ENCODE measurements around the gene C19orf38.
"Not testable (repeated sequence)": the region's sequence is repeated elsewhere in the genome, so short reads cannot be mapped to it uniquely, and the experiment has no call there.

Gene C19orf38

DNA sequence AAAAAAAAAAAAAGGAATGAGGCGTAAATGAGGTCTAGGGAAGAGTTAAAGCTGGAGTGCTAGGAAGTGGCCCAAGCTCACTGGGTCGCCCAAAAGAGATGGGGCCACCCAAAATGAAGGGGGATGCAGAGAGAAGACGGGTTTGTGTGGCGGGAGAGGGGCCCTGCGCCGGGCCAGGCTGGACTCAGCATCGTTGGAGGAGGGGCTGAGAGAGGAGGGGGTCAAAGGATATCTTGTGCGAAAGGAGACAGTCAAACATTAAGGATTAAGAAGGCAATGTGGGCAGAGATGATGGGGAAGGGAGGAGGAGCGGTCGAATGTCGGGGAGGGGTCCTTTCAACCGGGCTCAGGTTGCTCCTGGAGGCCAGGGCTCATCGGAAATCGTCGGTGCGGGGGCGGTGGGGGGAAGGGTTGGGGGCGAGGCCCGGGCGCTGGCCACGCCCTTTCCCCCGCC, 22.3 kb downstream of the C19orf38 start:
- no peak for DNase-seq (ENCODE audit: low read depth in 2 of 2)
- peak overlapping the region; percentile 46 to 48 for H3K4me3 ChIP-seq (replicated peaks in 1 of 2; ENCODE audit: low read depth in 2 of 2, low read length in 2 of 2)
- TF ChIP-seq, protein P1, sequence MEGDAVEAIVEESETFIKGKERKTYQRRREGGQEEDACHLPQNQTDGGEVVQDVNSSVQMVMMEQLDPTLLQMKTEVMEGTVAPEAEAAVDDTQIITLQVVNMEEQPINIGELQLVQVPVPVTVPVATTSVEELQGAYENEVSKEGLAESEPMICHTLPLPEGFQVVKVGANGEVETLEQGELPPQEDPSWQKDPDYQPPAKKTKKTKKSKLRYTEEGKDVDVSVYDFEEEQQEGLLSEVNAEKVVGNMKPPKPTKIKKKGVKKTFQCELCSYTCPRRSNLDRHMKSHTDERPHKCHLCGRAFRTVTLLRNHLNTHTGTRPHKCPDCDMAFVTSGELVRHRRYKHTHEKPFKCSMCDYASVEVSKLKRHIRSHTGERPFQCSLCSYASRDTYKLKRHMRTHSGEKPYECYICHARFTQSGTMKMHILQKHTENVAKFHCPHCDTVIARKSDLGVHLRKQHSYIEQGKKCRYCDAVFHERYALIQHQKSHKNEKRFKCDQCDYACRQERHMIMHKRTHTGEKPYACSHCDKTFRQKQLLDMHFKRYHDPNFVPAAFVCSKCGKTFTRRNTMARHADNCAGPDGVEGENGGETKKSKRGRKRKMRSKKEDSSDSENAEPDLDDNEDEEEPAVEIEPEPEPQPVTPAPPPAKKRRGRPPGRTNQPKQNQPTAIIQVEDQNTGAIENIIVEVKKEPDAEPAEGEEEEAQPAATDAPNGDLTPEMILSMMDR (IDR thresholded peaks at IDR 0.05; ENCODE audit: low read depth, low read length): no peak

DNA sequence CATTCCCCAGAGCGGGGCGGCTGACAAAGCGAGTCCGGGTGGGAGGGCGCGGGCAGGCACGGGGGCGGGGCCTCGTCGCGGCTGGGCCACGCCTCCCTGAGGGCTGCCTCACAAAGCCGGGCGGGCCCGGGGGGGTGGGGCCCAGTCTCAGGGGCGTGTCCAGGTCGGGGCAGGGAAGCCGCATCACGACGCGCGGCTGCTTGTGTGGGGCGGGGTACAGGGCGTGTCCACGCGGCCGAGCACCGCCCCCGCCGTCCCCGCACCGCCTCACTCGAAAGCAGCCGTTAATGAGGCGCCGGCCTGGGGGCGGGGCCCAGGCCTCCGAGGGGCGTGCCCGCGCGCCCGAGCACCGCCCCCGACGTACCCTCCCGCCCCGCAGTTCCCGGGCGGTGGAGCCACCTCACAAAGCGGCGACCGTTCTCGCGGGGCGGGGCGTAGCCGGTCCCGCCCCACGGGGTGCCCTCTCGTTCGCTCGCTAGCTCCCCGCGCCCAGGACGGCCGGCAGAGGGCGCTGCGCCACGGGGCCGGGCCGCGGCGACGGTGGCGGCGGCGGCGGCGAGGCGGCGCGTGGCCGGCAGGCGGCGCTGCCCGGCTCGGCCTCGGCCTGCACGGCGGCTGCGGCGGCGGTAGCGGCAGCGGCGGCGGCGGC, 22.9 kb downstream of the C19orf38 start, which contains the start of gene CARM1:
CARM1 (plus strand) TSS at position 599 of the 649 bp plus-strand sequence. CDS start 150 bp downstream, outside the sequence.
- TF ChIP-seq, protein P1 (IDR thresholded peaks at IDR 0.05; ENCODE audit: low read depth, low read length): peak; percentile 34
- peak within 1 kb of the TSS; percentile 90 to 97 for H3K4me3 ChIP-seq (replicated peaks in 1 of 2; ENCODE audit: low read depth in 2 of 2, low read length in 2 of 2)
- DNase-seq (ENCODE audit: low read depth in 2 of 2): peak; percentile 99 to 100

DNA sequence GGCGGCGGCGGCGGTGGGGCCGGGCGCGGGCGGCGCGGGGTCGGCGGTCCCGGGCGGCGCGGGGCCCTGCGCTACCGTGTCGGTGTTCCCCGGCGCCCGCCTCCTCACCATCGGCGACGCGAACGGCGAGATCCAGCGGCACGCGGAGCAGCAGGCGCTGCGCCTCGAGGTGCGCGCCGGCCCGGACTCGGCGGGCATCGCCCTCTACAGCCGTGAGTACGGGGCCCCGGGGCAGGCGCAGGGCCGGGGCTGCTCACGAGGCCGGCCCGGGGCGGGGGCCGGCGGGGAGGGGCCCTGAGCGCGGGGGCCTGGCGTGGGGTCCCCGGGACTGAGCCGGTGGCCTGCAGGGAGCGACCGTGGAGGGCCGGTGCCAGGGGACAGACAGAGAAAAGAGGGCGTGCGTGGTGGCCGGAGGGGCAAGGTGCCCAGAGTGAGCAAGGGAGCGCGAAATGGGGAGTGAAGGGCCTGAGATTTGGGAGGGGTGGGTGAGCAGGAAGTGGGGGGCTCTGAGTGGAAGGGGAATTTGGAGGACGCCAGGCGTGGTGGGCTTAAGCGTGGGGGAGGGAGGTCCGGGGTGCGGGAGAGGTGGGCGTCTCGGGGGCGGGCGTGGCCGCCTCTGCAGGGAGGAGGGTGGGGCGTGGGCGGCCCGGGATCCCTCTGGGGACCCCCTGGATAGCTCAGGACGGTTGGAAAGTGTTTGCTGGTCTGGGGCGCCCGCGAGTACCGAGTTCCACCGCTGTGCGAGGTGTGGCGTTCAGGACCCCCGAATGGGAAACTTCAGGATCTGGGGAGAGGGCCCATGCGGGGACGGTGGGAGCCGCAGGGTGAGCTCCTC, 23.7 kb downstream of the C19orf38 start:
- TF ChIP-seq, protein P1 (IDR thresholded peaks at IDR 0.05; ENCODE audit: low read depth, low read length): peak; percentile 17
- peak in 1 of 2 donors; percentile 20 for DNase-seq (ENCODE audit: low read depth in 2 of 2)
- H3K4me3 ChIP-seq (replicated peaks in 1 of 2; ENCODE audit: low read depth in 2 of 2, low read length in 2 of 2): peak overlapping the region; percentile 90 to 97

DNA sequence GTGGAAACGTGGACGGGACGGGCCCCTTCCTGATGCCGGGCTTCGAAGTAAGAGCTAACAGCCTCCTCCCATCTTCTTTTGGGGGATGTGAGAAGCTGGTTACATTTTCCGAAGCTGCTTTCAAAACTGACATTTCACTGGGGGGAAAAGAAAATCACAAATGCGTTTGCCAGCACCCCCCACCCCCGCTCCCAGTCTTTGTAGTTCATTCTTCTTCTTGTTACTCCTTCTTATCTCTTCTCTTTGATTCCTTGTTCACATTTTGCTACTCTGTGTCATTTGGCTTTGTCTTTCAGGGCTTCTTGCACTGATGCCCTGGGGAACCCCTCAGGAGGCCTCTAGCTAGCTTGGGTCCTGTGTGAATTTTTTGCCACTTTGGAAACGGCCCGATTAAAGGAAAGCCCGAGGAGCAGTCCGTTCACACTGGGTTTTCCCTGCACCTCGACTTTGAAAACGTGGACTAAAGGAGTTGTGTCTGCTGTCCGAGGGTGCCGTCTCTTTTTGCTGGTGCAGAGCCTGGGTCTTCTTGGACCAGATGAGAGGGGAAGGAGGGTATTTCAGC, 24.4 kb downstream of the C19orf38 start:
- peak overlapping the region; percentile 90 to 97 for H3K4me3 ChIP-seq (replicated peaks in 1 of 2; ENCODE audit: low read depth in 2 of 2, low read length in 2 of 2)
- no peak for DNase-seq (ENCODE audit: low read depth in 2 of 2)
- TF ChIP-seq, protein P1 (IDR thresholded peaks at IDR 0.05; ENCODE audit: low read depth, low read length): no peak

DNA sequence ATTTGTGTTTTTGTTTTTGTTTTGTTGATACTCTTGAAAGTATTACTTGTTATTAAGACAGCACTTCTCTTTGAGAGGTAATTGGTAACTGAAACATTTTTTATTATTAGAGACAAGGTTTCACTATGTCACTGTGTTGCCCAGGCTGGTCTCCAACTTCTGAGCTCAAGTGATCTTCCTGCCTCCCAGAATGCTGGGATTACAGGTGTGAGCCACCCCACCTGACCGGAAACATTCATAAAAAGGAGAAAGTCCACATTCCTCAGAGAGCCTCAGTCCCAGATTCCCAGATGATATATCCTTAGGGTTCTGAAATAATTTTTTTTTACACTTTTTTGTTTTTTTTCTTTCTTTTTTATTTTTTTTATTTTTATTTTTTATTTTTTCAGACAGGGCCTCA, 25.8 kb downstream of the C19orf38 start:
- no peak for DNase-seq (ENCODE audit: low read depth in 2 of 2)
- TF ChIP-seq, protein P1 (IDR thresholded peaks at IDR 0.05; ENCODE audit: low read depth, low read length): no peak
- no peak overlapping the region for H3K4me3 ChIP-seq (replicated peaks in 1 of 2; ENCODE audit: low read depth in 2 of 2, low read length in 2 of 2)

DNA sequence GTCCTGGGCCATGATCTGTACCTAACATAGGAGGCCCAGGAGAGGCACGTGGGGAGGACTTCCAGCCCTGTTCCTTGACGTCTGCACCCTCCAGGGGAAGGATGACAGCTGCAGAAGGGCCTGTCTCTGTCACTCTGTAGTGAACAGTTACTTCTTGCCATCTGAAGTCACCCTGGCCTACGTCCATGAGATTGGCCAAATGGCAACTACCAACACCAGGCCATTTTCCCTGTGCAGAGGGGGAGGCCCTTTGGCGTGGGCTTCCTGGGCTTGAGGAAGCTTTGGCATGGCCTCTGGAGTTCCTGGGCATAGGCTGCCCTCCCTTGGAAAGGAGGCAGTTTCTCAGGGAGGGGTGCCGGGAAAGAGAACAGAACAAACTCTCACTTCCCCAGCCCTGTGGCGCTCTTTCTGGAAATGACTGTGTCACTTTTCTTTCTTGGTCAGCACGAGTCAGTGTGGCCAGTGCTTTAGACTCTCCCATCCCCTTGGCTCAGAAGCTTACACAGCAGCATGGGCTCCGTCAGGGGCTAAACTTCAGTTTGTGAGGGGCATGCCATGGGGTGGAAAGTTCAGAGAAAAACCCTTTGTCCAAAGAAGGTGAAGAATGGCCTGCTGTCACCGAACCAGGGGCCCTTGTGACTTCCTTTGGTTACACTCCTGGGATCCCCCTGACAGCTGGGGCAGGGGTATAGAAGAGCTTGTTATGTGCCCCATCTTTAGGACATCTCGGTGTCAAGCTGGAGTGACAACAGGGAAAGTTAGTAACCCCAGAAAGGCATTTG, 28.4 kb downstream of the C19orf38 start:
- DNase-seq (ENCODE audit: low read depth in 2 of 2): no peak
- H3K4me3 ChIP-seq (replicated peaks in 1 of 2; ENCODE audit: low read depth in 2 of 2, low read length in 2 of 2): no peak overlapping the region
- TF ChIP-seq, protein P1 (IDR thresholded peaks at IDR 0.05; ENCODE audit: low read depth, low read length): no peak

DNA sequence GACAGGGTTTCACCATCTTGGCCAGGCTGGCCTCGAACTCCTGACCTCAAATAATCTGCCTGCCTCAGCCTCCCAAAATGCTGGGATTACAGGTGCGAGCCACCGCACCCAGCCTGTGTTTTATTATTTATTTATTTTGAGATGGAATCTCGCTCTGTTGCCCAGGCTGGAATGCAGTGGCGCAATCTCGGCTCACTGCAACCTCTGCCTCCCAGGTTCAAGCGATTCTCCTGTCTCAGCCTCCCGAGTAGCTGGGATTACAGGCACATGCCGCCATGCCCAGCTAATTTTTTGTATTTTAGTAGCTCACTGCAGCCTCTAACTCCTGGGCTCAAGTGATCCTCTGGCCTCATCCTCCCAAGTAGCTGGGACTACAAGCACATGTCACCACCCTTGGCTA, 29.4 kb downstream of the C19orf38 start:
- DNase-seq (ENCODE audit: low read depth in 2 of 2); H3K4me3 ChIP-seq (replicated peaks in 1 of 2; ENCODE audit: low read depth in 2 of 2, low read length in 2 of 2): not testable (repeated sequence)
